Pancreas (tissue), 10 donors: ENCODE results near the gene DCTN1. TPM values are rescaled to one million over a fixed set of nuclear protein-coding genes. Genes with fewer than 3 reads are reported as not detected.
A peak's percentile ranks its signal among the peaks of the same experiment; 100 is the strongest.

Experiments used
- ATAC-seq, 4 donors: fragments of 200-7000 bp; cut with Tn5 transposase; one replicate each; pipeline versions ENCODE4 v1.8.0 to v1.9.1; 2020; ENCODE audit warnings: mild to moderate bottlenecking in 4 of 4, moderate library complexity in 4 of 4
- DNase-seq, 6 donors: peaks; one replicate each; pipeline ENCODE4 v3.0.0-alpha.2; 2020
- FAIRE-seq: peaks from 2 replicates; lab custom pipeline; 2012; peaks lifted over from hg19 to GRCh38; lab: Jason Lieb, UNC
- H3K27ac ChIP-seq, 4 donors: fragments of 200-600 bp; sonication (generic); 1 replicate in 3 of 4; 2 replicates in 1 of 4; pipeline versions ENCODE4 v1.5.0 to v1.8.0; 2020
- H3K27me3 ChIP-seq, 4 donors: fragments of 200-600 bp; one replicate each; pipeline ENCODE4 v1.8.0; 2021
- H3K36me3 ChIP-seq, 3 donors: fragments of 200-600 bp; sonication (generic) in 1 of 3; one replicate each; pipeline versions ENCODE4 v1.5.0 to v1.8.0; 2020 to 2021
- H3K4me1 ChIP-seq, 3 donors: fragments of 200-600 bp; one replicate each; pipeline ENCODE4 v1.8.0; 2021
- H3K4me3 ChIP-seq, 4 donors: fragments of 200-600 bp; sonication (generic) in 2 of 4; one replicate each; pipeline versions ENCODE4 v1.5.0 to v1.8.0; 2020 to 2021
- H3K9me3 ChIP-seq, 4 donors: fragments of 200-600 bp; one replicate each; pipeline ENCODE4 v1.8.0; 2021
- CTCF ChIP-seq, 4 donors: fragments of 200-600 bp; sonication (generic) in 3 of 4; IDR thresholded peaks; one replicate each; pipeline versions ENCODE4 v1.5.0 to v1.8.0; 2021; ENCODE audit warnings: antibody characterized with exemption in 4 of 4
- WGBS, 2 donors: extraction: QIAGEN DNeasy Blood & Tissue Kit; methylation state at CpG; one replicate each; pipeline ENCODE4 v1.1.7; 2013; 5-methylcytosine and 5-hydroxymethylcytosine counted together
- intact Hi-C, 3 donors: fragments of 100-400 bp; cut with DNase I; formaldehyde crosslinking; loops; one replicate each; pipeline versions ENCODE4 v1.11.1 to v1.14.2; 2022
- polyA plus RNA-seq, 2 donors: library from polyadenylated mRNA; stranded (reverse); fragments of 200-250 nt; gene quantifications; one replicate each; pipeline ENCODE4 v1.2.3, GENCODE V29; 2013
- total RNA-seq, 6 donors: library from RNA; stranded (reverse); fragmentation: NEBNext Ultra II Directional in 4 of 6; extraction: Animal tissue kit (Norgen Biotek cat#: 25700) in 4 of 6; gene quantifications; one replicate each; pipeline versions ENCODE4 v1.2.1 to v1.2.4, GENCODE V29; 2021 to 2023
- donor health status: healthy with polysubstance abuse.
- donor health status: DM: no; HTN: no; CAD: no; lungs with moderate emphysema.
- donor health status: DM: no; HTN: no; CAD: no.
- donor health status: control.
- donor health status: control.
- donor health status: Bipolar disorder and iron deficiency.
- donor health status: DM: yes; HTN: yes; CAD: no.
- donor health status: DM: no; HTN: no; CAD: no.
- donor health status: DM: no; HTN: no; CAD: no.
- donor health status: DM: yes; HTN: yes; CAD: no.

The DCTN1 gene
- total and polyA plus RNA-seq, 8 donors, result 37.7 to 84.7 (median 51.3) TPM

- no peak for TF ChIP-seq CTCF (IDR thresholded peaks at IDR 0.05)
- H3K4me3 ChIP-seq, result no peak overlapping the region
- no peak for DNase-seq
- intact Hi-C loops, result no loop called here
- ATAC-seq, result no peak
- WGBS, 2 donors, result 84% methylated on average over 8 of the region's 8 CpGs
- peaks cover 10 to 23% (median 18%) of the 10 kb centered on the region in 3 donors for H3K4me1 ChIP-seq
- H3K9me3 ChIP-seq, result no peaks in the 10 kb centered on the region
- H3K36me3 ChIP-seq, result no peaks in the 10 kb centered on the region
- H3K27me3 ChIP-seq, result no peaks in the 10 kb centered on the region
- no peak overlapping the region for H3K27ac ChIP-seq
- no peak for FAIRE-seq
Observed at GRCh38 chr2:74385396-74385795, 5.3 kb upstream of the DCTN1 start.

GRCh38 chr2:74384051-74384450, 3.9 kb upstream of the DCTN1 start:
- no peak for ATAC-seq
- H3K27me3 ChIP-seq, result no peaks in the 10 kb centered on the region
- no peak for DNase-seq
- no peak for FAIRE-seq
- peaks cover 9 to 23% (median 10%) of the 10 kb centered on the region in 3 donors for H3K4me1 ChIP-seq
- H3K4me3 ChIP-seq, result no peak overlapping the region
- intact Hi-C loops, result no loop called here
- H3K27ac ChIP-seq, result peak overlapping the region in 1 of 4 donors; percentile 39
- WGBS, 2 donors, result 67 to 78% methylated on average over 3 of the region's 3 CpGs
- no peaks in the 10 kb centered on the region for H3K9me3 ChIP-seq
- H3K36me3 ChIP-seq, result no peaks in the 10 kb centered on the region
- TF ChIP-seq CTCF (IDR thresholded peaks at IDR 0.05), result no peak

GRCh38 chr2:74383254-74383653, 3.1 kb upstream of the DCTN1 start:
- intact Hi-C loops, result no loop called here
- H3K27ac ChIP-seq, result peak overlapping the region in 2 of 4 donors; percentile 39 to 51
- FAIRE-seq, result no peak

GRCh38 chr2:74381751-74382150, 1.6 kb upstream of the DCTN1 start:
- intact Hi-C loops, result no loop called here
- no peak overlapping the region for H3K4me3 ChIP-seq
- ATAC-seq (no peak), FAIRE-seq (no peak), DNase-seq (no peak)
- 94 to 100% methylated on average over 3 of the region's 3 CpGs for WGBS, 2 donors
- H3K4me1 ChIP-seq, result peaks cover 9 to 23% (median 10%) of the 10 kb centered on the region in 3 donors
- TF ChIP-seq CTCF (IDR thresholded peaks at IDR 0.05), result no peak
- peaks cover 0 to 7% (median 0%) of the 10 kb centered on the region in 3 donors for H3K36me3 ChIP-seq
- H3K9me3 ChIP-seq, result no peaks in the 10 kb centered on the region
- no peaks in the 10 kb centered on the region for H3K27me3 ChIP-seq
- no peak overlapping the region for H3K27ac ChIP-seq

More at GRCh38 chr2:74383254-74383653, 3.1 kb upstream of the DCTN1 start:
- Histone ChIP-seq H3K4me1 (peaks cover 9 to 23% (median 10%) of the 10 kb centered on the region in 3 donors), H3K9me3 (no peaks in the 10 kb centered on the region), H3K27me3 (no peaks in the 10 kb centered on the region), H3K36me3 (no peaks in the 10 kb centered on the region), H3K4me3 (no peak overlapping the region)
- 5 to 6% methylated on average over 1 of the region's 1 CpG for WGBS, 2 donors
- no peak for TF ChIP-seq CTCF (IDR thresholded peaks at IDR 0.05)
- DNase-seq (peak in 2 of 6 donors; percentile 25 to 38), ATAC-seq (peak; percentile 88 to 96 (median 89))

GRCh38 chr2:74378007-74378406, 2.1 kb downstream of the DCTN1 start:
- FAIRE-seq (no peak), DNase-seq (no peak), ATAC-seq (no peak)
- no peak for TF ChIP-seq CTCF (IDR thresholded peaks at IDR 0.05)
- Histone ChIP-seq H3K27me3 (no peaks in the 10 kb centered on the region), H3K27ac (no peak overlapping the region), H3K4me1 (peaks cover 0 to 9% (median 1%) of the 10 kb centered on the region in 3 donors), H3K9me3 (no peaks in the 10 kb centered on the region), H3K4me3 (no peak overlapping the region), H3K36me3 (peaks cover 0 to 8% (median 0%) of the 10 kb centered on the region in 3 donors)
- WGBS, 2 donors, result 87 to 88% methylated on average over 10 of the region's 10 CpGs
- intact Hi-C loops, result no loop called here
